NCI-H446 (cell line): ENCODE measurements around the gene TAF1B.
A peak's percentile ranks its signal among the peaks of the same experiment; 100 is the strongest.

Source experiments
- DNase-seq, 2 experiments: peaks; one replicate each; lab custom pipeline; 2025; lab: John Stamatoyannopoulos, UW

TAF1B gene

GRCh38 chr2:9941996-9942390 lies 98.7 kb downstream of the TAF1B start:
- DNase-seq = no peak

GRCh38 chr2:9944330-9944758 lies 101.1 kb downstream of the TAF1B start:
- DNase-seq = no peak

DNA sequence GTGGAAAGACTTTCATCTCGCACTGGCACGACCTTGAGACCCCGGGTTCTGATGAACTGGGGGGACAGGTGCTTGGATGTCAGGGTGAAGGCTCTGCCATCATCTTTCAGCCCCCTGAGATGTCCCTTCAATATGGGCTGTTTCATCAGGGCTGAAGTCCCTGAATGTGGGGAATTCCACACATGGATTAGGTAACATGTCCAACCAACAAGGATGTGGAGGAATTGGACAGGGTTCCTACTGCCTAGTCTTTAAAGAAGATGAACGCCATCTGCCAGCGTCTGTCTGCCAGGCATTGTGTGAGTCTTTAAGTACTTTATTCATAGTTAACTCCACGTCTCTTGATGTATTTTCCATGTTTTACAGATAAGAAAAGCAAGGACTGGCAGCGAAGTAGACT lies 102.3 kb downstream of the TAF1B start:
- no peak for DNase-seq

DNA sequence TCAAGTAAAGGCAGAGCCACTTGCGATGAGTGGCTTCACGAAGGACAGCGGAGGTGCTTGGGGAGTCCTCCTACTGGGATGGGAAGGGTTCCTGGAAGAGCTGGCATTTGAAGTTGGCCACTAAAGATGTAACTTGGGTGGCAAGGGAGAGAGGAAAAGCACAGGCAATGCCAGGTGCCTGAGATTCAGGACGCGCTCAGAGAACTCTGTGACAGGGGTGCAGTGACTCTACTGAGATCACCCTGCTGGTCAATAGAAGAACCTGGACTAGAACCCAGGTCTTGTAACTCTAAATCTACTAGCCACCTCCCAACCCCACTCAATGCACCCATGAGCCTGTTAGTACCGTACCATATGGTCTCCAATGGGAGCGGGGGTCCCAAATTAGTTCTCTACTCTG lies 102.8 kb downstream of the TAF1B start:
- DNase-seq = no peak

DNA sequence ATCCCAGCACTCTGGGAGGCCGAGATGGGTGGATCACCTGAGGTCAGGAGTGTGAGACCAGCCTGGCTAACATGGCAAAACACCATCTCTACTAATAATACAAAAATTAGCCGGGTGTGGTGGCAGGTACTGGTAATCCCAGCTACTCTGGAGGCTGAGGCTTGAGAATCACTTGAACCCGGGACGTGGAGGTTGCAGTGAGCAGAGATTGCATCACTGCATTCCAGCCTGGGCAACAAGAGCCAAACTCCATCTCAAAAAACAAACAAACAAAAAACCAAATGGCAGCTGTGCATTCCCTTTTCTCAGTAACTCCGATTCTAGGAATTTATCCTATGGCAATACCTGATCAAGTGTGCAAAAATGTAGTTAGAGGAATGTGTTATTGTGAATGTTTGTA lies 103.5 kb downstream of the TAF1B start:
- DNase-seq = no peak

DNA sequence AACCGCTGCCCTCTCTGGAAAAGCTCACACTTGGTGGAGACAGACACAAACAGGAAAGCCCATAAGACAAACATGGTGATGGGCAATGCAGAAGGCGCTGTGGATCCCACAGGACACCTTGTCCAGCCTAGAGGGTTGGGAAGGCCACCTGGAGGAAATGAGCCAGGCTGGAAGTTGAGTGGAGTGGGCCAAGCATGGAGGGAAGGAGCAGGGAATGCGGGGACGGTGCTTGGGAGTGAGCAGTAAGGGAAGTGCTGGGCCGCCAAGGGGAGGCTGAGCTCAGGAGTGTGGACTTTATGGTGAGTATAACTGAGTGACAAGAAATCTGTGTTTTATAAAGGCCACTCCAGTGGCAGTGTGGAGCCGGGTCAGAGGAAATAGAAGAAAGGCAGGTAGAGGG lies 105.4 kb downstream of the TAF1B start:
- no peak for DNase-seq

DNA sequence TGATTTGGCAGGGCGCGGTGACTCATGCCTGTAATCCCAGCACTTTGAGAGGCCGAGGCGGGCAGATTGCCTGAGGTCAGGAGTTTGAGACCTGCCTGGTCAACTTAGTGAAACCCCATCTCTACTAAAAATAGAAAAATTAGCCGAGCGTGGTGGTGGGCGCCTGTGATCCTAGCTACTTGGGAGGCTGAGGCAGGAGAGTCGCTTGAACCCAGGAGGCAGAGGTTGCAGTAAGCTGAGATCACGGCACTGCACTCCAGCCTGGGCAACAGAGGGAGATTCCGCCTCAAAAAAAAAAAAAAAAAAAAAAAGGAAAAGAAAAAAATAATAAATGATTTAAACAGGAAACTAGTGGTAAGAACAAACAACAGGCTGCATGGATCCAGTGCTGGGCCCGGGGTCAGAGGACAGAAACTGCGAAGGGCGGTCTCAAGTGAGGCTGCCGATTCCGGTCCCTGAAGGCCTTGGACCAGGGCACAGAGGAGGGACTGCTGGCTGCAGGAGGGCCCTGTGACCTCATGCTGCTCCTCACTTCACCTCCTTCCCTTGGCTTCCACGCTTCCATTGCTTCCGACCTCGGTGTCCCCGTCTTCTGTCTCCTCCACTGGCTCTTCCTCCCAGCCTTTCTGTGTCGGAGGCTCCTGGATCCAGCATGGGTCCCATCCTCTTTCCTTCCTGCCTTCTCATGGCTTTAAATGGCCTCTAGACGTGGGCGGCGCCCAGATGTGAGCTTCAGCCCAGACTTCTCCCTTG lies 106.1 kb downstream of the TAF1B start:
- DNase-seq = no peak

GRCh38 chr2:9949992-9950520 lies 106.8 kb downstream of the TAF1B start:
- no peak for DNase-seq

DNA sequence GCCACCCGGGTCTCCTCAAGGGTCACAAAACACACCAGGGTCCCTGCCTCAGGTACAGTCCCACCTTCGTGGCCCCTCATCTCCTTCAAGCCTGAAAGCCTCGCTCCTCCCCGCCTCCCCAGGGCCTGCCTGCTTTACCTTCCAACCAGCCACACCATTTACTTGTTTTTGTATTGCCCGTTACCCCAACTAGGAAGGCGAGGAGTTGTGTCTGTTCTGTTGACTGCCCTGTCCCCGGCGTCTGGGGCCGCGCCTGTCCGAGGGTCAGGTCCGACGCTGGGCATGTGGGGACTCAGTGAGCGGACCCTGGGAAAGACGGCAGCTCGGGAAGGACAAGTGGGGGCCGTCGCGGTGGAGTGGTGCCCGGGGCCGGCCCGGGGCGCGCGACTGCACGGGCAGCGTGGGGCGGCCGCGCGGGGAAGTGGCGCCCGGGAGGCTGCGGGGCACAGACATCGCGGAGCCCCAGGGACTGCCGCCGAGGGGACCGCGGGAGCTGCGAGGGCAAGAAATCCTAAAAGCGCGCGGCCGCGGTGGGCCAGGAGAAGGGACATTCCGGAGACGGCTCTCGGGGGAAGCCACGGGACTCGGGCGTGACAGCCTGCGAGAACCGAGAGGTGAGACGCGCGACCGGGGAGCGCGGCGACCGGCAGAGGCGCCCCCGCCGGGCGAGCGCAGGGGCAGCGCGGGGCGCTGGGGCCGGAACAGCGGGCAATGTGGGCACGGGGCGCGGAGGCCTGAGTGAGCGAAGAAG lies 107.4 kb downstream of the TAF1B start:
- DNase-seq = peak in 1 of 2 experiments; percentile 63

DNA sequence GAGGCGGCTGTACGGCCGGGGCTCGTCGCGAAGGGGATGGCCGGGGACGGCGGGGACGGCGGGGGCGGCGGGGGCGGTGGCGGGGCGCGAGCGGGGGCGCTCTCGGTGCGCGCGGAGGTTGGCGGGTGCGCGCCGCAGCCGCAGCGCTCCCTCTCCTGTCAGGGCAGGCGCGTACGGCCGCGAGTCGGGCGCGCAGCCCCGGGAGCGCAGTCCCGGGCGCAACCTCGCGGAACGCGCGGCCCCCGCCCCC lies 107.9 kb downstream of the TAF1B start:
- DNase-seq = no peak

GRCh38 chr2:9951522-9952285 lies 108.4 kb downstream of the TAF1B start, which contains the start of gene GRHL1:
TSS of gene GRHL1 (plus strand) at chr2:9951693. CDS start at chr2:9951834, 141 bp downstream.
- DNase-seq = peak; percentile 76 to 95

- DNase-seq = no peak
Measured at GRCh38 chr2:9952286-9952737, 109.0 kb downstream of the TAF1B start.

DNA sequence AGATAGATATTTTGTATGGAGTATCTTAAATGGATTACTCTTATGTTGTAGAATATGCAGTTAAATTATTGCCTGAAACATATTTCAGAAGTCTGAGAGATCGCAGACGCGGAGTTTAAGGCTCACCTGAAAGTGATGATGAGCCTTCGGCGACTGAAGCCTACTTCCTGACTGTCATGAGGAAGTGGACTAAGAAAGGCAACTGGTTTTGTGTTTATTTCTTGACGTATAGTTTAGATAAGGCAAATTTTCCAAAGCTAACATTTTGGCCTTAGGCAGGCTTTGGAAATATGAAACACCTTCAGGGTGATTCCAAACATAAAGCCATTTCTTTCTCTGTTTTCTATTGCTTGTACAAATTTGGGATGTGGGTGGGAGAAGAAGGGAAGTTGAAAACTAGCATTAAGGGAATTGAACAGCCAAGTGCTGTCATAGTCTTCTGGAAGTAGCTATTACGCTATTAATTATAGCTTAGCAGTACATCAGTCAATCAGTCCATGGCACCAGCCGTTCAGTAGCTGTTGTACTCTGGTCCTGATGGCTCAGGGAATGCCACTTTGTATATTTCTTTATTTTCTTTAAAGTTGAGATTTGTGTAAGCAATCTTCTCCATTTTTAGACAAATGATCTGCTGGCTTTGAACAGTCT lies 109.7 kb downstream of the TAF1B start:
- no peak for DNase-seq

DNA sequence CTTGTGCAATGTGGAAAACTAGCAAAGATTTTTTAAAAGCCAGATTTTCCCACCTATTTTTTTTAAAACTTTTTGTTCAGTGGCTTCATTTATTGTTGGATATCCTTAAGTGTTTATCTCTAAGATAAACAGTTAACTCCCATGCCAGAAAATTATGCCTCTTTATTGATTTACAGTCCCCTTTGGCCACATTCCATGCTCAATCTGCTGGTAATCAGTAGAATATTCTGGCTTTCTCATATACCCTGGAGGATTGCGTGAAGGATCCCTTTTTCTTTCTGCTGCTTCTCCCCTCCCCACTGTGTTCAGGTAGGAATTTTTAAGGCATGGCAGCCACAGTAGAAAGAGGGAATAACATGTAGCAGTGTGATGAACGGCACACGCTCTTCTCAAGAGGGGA lies 110.9 kb downstream of the TAF1B start:
- no peak for DNase-seq

- DNase-seq = no peak
Measured at GRCh38 chr2:9958057-9958456, 114.8 kb downstream of the TAF1B start.

DNA sequence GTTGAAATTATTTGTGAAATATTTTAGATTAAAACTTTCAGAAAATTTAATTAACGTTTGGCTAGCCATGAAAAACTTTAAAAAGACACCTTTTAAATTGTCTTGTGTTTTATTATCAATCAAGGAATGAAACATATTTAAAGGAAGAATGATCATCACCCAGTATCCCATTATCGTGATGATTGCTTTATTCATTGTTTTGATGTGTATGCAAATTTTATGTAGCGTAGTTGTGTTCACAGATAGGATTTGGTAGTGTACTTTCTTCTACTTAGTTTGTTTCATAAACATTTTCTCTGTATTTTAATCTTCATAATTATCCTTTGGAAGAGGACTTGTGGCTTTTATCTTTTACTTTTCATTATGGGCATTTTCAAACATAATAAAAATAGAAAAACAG lies 116.0 kb downstream of the TAF1B start:
- DNase-seq = no peak

GRCh38 chr2:9961013-9961412 lies 117.7 kb downstream of the TAF1B start:
- DNase-seq = no peak

GRCh38 chr2:9964334-9964980 lies 121.2 kb downstream of the TAF1B start:
- no peak for DNase-seq

DNA sequence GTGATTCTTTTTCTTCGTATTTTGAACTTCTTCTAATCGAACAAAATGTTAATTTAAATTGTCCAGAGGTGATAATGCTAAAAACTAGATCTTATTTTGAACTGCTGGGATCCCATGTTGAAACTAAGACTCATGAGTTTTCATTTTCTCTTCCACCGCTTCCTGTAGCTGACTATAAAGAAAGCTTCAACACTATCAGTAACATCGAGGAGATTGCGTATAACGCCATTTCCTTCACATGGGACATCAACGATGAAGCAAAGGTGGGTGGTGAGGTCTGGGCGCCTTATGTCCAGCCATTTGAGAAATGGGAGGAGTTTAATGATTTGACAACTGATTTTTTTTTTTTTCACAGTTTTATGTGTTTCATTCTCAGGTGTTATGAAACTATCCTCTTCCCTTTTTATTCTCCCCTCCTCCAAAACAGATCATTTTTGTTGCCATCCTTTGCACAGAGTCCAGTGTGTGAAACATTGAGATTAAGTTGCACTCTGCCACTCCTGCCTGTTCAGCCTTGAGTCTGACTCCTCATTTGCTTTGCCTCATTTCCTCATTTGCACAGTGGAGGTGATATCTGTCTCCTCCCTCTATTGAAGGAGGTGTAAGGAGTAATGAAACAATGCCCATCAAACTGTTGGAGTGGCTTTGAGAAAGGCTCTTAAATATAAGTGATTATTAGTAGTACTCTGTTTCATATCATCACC lies 122.0 kb downstream of the TAF1B start:
- no peak for DNase-seq

- DNase-seq = no peak
Measured at GRCh38 chr2:9966491-9967022, 123.3 kb downstream of the TAF1B start.
